Osteocyte (in vitro differentiated cells): ENCODE results near the gene TNRC6A. TPM values are rescaled to one million over a fixed set of nuclear protein-coding genes. Genes with fewer than 3 reads are reported as not detected.

ENCODE experiments used
- DNase-seq: peaks from one replicate; pipeline ENCODE4 v3.0.0; 2021; ENCODE audit warnings: mixed read lengths; ENCODE audit not compliant: unreplicated experiment; ENCODE audit errors: extremely low spot score
- H3K27ac Mint-ChIP-seq: one replicate; pipeline ENCODE4 v1.8.0; 2021; ENCODE audit warnings: mild to moderate bottlenecking, mixed read lengths; ENCODE audit not compliant: unreplicated experiment
- H3K27me3 Mint-ChIP-seq: one replicate; pipeline ENCODE4 v1.8.0; 2021; ENCODE audit warnings: mixed read lengths; ENCODE audit not compliant: unreplicated experiment
- H3K36me3 Mint-ChIP-seq: one replicate; pipeline ENCODE4 v1.8.0; 2021; ENCODE audit warnings: mixed read lengths; ENCODE audit not compliant: unreplicated experiment
- H3K4me1 Mint-ChIP-seq: one replicate; pipeline ENCODE4 v1.8.0; 2021; ENCODE audit warnings: mixed read lengths; ENCODE audit not compliant: unreplicated experiment
- H3K4me3 Mint-ChIP-seq: one replicate; pipeline ENCODE4 v1.8.0; 2021; ENCODE audit warnings: mild to moderate bottlenecking, moderate library complexity, mixed read lengths; ENCODE audit not compliant: unreplicated experiment
- H3K9me3 Mint-ChIP-seq: one replicate; pipeline ENCODE4 v1.8.0; 2021; ENCODE audit warnings: mixed read lengths; ENCODE audit not compliant: unreplicated experiment
- total RNA-seq: library from RNA; stranded (reverse); gene quantifications from 2 replicates; pipeline ENCODE4 v1.2.1, GENCODE V29; 2021
- TF ChIP-seq, protein P1 (sequence below): fragments of 200-600 bp; sonication (generic); IDR thresholded peaks from 2 replicates; pipeline ENCODE4 v1.5.0; 2021; ENCODE audit warnings: antibody characterized with exemption, mild to moderate bottlenecking, moderate library complexity

Gene TNRC6A
- total RNA-seq, 1 donor from 2014 or later, result 68.0 TPM

- no peak overlapping the region for H3K4me3 Mint-ChIP-seq
- H3K27me3 Mint-ChIP-seq, result no peaks in the 10 kb centered on the region
- no peak overlapping the region for H3K27ac Mint-ChIP-seq
- no peaks in the 10 kb centered on the region for H3K9me3 Mint-ChIP-seq
- DNase-seq, result no peak
- H3K4me1 Mint-ChIP-seq, result peaks cover 11% of the 10 kb centered on the region
- H3K36me3 Mint-ChIP-seq, result no peaks in the 10 kb centered on the region
- TF ChIP-seq, protein P1, sequence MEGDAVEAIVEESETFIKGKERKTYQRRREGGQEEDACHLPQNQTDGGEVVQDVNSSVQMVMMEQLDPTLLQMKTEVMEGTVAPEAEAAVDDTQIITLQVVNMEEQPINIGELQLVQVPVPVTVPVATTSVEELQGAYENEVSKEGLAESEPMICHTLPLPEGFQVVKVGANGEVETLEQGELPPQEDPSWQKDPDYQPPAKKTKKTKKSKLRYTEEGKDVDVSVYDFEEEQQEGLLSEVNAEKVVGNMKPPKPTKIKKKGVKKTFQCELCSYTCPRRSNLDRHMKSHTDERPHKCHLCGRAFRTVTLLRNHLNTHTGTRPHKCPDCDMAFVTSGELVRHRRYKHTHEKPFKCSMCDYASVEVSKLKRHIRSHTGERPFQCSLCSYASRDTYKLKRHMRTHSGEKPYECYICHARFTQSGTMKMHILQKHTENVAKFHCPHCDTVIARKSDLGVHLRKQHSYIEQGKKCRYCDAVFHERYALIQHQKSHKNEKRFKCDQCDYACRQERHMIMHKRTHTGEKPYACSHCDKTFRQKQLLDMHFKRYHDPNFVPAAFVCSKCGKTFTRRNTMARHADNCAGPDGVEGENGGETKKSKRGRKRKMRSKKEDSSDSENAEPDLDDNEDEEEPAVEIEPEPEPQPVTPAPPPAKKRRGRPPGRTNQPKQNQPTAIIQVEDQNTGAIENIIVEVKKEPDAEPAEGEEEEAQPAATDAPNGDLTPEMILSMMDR, result no peak
Measured at GRCh38 chr16:24851700-24852099, 122.2 kb downstream of the TNRC6A start.

DNA sequence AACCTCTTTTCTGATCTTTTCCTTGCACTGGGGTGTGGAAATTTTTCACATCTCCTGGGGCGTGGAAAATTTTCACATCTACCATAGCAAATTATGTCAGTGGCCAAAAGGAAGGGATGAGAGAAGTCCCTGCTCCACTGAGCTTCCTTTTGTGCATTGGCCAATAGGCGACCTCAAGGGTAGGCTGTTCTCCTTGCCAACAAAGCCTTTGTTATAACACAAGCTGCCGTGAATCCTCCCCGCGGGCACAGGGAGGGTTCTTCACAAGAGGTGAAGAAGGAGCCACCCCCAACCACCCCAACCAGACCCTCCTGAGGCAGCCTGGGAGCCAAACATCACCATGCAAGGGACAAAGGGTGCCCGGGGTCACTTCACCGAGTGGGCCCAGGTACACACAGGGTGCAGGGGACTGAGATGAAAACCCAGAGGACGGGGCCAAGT, 122.8 kb downstream of the TNRC6A start:
- no peaks in the 10 kb centered on the region for H3K27me3 Mint-ChIP-seq
- peaks cover 11% of the 10 kb centered on the region for H3K4me1 Mint-ChIP-seq
- TF ChIP-seq, protein P1, result no peak
- no peaks in the 10 kb centered on the region for H3K9me3 Mint-ChIP-seq
- no peak for DNase-seq
- H3K27ac Mint-ChIP-seq, result no peak overlapping the region
- no peaks in the 10 kb centered on the region for H3K36me3 Mint-ChIP-seq
- H3K4me3 Mint-ChIP-seq, result no peak overlapping the region

- TF ChIP-seq, protein P1, result no peak
- Mint-ChIP-seq H3K27ac (no peak overlapping the region), H3K9me3 (no peaks in the 10 kb centered on the region), H3K4me3 (no peak overlapping the region), H3K36me3 (no peaks in the 10 kb centered on the region), H3K4me1 (peaks cover 9% of the 10 kb centered on the region), H3K27me3 (no peaks in the 10 kb centered on the region)
- DNase-seq, result no peak
Measured at GRCh38 chr16:24853169-24853824, 123.8 kb downstream of the TNRC6A start.

DNA sequence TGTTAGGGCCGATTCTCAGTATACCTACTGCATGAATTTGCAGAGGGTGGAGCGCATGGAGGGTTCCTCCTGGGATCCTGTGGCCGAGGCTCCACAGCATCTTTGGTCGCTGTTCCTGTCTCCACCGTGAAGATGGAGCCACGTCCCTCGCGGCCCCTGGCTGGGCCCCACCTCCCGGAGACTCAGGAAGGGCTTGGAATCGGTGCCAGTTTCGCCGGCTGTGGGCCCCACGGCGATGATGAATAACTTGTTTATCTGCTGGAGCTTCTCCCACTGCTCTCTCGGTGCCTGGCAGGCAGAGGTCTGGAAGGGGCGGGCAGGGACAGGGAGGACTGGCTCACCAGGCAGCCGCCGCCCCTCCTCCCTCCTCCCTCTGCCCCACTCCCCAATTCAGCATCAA, 124.4 kb downstream of the TNRC6A start:
- H3K27me3 Mint-ChIP-seq, result no peaks in the 10 kb centered on the region
- peaks cover 9% of the 10 kb centered on the region for H3K4me1 Mint-ChIP-seq
- DNase-seq, result no peak
- no peaks in the 10 kb centered on the region for H3K36me3 Mint-ChIP-seq
- H3K9me3 Mint-ChIP-seq, result no peaks in the 10 kb centered on the region
- H3K4me3 Mint-ChIP-seq, result no peak overlapping the region
- H3K27ac Mint-ChIP-seq, result peak overlapping the region; percentile 23
- TF ChIP-seq, protein P1, result no peak

GRCh38 chr16:24854607-24855171, 125.2 kb downstream of the TNRC6A start:
- no peak overlapping the region for H3K4me3 Mint-ChIP-seq
- TF ChIP-seq, protein P1, result no peak
- no peaks in the 10 kb centered on the region for H3K27me3 Mint-ChIP-seq
- H3K27ac Mint-ChIP-seq, result no peak overlapping the region
- DNase-seq, result no peak
- H3K9me3 Mint-ChIP-seq, result no peaks in the 10 kb centered on the region
- no peaks in the 10 kb centered on the region for H3K36me3 Mint-ChIP-seq
- peaks cover 9% of the 10 kb centered on the region for H3K4me1 Mint-ChIP-seq
